ENCODE results near the gene ZNF354C.
"Not testable (repeated sequence)": the region's sequence is repeated elsewhere in the genome, so short reads cannot be mapped to it uniquely, and the experiment has no call there.

The ZNF354C gene

DNA sequence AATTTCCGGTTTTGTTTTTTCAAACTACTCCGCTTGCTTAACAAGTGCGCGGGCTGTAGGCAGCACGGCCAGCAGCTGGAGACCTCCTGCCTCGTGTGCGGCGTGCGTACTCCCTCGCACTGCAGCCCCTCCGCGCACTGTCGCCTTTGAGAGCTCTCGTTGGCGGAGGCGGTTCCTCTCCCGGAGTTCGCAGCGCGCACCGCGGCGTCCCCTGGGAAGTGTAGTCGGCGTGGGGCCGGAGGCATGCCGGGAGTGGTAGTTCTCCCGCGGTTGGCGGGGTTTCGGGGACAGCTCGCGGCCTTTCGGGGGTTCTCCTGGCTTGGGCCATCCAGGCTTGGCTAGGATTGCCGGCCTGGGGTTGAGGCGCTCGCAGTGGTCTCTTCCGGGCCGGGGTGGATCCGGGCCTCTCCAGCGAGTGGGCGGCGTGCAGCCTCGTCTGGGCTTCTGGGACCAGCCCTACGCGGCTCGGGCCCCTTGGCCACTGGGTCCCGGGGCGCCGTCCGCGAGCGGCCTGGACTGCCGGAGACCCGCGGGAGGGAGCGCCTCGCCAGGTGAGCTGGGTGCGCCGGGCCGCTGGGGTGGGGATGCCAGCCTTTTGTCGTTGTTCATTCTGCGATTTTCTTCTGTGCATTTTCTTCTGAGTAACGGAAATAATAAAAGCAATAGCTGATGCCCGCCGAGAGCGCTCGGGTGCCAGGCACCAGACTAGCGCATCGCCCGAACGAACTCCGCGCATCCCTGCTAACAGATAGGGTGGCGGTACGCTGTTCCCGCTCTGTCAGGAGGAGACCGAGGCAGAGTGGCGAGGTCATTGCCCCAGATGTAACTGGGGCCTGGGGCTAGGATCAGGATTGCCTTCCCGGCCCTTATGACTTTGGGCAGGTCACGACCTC is at the start of gene ZNF354C:
Gene ZNF354C (plus strand): TSS at position 258 of the 893 bp plus-strand sequence. CDS start 1,696 bp downstream, outside the sequence.
- DNase-seq (ENCODE audit: low spot score) = peak; percentile 91

DNA sequence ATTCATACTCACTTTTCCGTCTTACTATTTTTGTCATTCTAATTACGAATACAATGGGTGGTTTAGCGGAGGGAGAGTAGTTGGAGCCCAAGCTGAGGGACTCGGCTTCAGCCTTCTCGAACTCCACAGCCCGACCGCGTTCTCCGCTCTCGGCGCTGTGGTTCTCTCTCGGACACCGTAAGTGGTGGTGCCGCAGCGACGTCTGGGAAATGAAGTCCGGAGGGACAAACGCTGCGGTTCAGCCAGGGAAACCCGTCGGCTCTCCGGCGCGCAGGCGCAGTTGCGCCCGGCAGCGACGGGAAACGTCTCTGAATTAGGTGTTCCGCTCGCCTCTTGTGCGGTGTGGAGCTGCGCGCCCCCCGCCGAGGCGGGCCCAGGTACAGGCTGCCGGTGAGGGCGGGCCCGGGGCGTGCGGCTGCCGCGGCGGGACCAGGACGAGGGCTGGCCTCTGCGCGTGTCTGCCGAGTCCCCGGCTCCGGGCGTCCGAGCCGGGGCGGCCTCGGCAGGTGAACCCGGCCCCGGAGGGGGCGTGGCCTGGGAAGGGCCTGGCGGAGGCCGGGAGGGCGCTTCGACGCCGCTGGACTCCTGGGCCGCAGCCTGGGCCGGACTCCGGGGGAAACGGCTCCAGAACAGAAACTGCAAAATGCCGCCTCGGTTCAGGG is 36.5 kb upstream of the ZNF354C start, which contains the start of gene ZNF879:
Gene ZNF879 (plus strand): TSS at position 277 of the 662 bp plus-strand sequence. CDS start 1,201 bp downstream, outside the sequence.
- DNase-seq (ENCODE audit: low spot score) = peak; percentile 95

DNA sequence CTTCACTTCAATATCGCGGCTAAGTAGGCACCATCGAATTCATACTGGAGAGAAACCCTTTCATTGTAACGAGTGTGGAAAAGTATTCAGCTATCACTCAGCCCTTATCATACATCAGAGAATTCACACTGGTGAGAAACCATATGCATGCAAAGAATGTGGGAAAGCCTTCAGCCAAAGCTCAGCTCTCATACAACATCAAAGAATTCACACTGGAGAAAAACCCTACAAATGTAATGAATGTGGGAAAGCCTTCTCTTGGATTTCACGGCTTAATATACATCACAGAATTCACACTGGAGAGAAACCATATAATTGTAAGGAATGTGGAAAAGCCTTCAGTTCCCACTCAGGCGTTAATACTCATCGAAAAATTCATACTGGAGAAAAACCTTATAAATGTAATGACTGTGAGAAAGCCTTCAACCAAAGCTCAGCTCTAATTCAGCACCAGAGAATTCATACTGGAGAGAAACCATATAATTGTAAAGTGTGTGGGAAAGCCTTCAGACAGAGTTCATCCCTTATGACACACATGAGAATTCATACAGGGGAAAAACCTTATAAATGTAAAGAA is 27.1 kb upstream of the ZNF354C start:
- DNase-seq (ENCODE audit: low spot score) = no peak

DNA sequence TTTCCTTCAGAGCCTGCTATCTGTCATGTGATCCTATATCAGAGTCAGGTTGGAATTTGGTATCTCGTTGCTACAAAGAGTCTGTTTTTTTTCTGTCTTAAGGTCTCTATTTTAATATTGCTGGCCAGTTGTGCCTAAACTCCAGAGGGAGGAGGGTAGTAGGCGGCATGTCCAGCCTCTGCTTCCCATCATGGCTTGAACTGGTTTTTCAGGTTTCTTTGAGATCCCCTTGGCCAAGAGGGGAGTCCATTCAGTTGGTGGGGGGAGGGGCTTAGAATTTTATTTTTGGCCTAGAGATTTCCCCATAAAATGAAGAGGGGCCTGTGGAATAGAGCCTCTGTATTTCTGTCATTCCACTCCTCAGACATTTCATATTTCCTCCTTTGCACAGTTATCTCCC is 15.4 kb upstream of the ZNF354C start:
- no peak for DNase-seq (ENCODE audit: low spot score)

DNA sequence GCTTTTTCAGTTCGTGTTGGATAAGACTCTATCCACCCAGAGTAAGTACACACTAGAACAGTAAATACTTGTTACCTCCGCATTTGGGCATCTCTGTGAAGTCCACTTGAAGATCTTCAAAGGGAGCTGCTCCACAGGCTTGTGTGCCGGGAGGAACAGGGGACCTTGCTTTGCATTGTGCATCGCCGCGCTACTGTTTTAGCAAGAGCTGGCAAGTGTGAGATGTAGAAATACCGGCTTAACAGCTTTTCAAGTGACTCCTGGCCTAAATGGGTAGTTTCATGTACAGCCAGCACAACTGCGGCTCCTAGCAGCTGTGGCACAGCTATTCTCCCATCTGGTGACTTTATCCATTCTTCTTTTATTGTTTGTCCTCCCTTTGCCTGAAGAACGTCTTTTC is 8.4 kb upstream of the ZNF354C start:
- DNase-seq (ENCODE audit: low spot score) = no peak

DNA sequence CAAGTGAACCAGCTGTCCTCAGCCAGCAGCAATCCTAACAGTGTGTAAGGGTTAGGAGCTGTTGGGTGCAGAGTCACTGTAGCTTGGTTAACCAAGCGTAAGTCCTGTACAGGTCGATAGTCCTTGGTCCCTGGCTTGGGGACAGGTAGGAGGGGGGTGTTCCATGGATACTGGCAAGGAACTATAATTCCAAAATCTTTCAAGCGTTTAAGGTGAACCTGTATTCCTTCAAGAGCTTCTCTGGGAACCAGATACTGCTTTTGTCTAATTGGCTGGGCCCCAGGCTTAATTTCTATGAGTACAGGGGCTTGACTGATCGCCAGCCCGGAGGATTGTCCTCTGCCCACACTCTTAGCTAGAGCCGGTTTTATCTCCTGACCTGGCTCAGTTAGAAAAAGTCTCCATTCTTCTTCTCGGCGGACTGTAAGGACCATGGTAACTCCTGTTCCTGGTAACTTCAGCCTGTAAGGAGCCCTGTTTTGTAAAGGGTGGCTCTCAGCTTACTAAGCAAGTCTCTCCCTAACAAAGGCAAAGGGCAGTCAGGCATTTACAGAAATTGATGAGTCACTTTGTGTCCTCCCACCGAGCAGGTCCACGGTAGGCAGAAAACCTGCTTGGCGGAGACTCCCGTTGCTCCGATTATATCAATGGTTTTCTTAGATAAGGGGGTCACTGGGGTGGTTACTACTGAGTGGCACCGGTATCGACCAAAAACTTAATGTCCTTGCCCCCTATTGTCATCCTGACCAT is 6.0 kb upstream of the ZNF354C start:
- no peak for DNase-seq (ENCODE audit: low spot score)

DNA sequence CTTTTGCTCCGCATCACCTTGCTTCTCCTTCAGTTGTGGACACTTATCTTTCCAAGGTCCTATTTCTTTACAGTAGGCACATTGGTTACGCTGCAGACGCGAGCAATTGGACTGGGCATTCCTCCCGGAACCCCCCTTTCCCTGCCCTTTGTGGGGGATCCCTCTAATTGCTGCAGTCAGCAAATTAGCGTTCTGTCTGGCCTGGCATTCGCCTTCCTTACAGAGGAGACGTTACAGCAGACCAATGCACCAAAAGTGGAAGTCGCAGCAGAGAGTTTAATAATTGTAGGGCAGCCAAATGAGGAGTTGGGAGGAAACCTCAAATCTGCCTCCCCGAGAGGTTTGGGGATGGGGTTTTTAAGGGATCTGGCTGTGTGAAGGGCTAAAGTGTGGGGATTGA is 5.3 kb upstream of the ZNF354C start:
- no peak for DNase-seq (ENCODE audit: low spot score)

DNA sequence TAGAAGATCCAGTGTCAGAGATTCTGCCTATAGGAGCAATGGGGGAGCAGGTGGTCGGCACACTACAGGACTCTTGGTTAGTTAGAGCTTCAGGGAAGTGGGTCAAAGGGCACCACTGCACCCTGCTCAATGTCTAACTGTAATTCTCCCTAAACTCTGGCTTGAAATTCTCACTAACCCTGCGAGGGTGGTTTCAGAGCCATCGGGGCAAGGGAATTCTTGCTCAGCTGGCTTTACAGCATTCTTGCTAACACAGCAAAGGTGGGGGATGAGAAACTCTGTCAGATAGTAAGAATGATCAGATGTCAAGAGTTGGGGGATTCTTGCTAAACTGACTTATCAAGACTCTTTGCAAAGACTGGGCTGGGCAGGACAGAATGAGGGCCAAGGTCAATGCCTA is 4.7 kb upstream of the ZNF354C start:
- DNase-seq (ENCODE audit: low spot score) = no peak

DNA sequence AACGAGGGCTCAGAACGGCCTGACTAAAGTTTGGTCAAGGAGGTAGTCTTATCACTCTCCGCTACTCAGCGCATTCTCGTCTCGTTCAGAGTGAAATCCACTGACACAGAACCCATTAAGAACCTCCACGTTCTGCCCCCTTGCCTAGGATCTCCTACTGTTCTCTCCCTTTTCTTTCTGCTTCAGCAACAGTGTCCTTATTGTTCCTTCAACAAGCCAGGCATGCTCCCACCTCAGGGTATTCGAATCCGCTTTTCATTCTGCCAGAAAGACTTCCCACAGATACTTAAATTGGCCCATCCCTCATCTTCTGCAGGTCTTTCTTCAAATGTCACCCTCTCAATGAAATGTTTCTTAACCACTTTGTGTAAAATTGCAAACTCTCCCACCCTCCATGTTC is 4.3 kb upstream of the ZNF354C start:
- DNase-seq (ENCODE audit: low spot score) = no peak

DNA sequence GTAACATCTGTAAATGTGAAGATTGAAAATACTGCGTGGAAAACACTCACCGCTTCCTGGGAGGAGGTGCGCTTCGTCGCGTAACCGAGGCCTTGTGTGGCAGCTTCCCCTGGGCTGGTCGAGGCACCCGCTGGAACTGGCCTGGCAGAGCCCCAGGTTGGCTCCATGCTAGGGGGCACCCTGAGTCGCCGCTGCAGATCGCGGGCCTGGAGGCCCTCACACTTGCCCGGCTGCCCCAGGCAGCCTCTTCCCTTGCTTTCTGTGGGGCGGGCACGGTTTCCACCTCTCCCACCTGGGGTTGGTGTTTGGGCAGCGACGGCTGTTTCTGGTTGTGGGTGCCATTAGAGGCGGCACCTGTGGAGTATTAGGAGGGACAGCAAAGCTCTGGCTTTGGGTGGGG is 852 bp downstream of the ZNF354C start:
- no peak for DNase-seq (ENCODE audit: low spot score)

DNA sequence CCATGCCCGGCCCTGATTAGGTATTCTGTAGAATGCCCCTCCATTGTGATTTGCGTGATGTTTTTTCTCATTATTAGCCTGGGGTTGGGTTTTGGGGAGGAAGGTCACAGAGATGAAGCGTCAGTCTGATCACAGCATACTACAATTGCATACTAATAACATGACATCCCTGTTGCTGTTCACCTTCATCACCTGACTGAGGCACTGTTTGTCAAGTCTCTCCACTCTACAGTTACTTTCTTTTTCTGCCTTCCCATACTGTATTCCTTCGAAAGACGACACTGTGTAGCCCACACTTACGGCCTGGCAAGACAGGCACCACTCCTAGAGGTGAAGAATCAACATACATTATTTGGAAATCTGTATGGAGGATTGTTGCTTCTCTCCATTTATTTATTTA is 5.5 kb downstream of the ZNF354C start:
- no peak for DNase-seq (ENCODE audit: low spot score)

DNA sequence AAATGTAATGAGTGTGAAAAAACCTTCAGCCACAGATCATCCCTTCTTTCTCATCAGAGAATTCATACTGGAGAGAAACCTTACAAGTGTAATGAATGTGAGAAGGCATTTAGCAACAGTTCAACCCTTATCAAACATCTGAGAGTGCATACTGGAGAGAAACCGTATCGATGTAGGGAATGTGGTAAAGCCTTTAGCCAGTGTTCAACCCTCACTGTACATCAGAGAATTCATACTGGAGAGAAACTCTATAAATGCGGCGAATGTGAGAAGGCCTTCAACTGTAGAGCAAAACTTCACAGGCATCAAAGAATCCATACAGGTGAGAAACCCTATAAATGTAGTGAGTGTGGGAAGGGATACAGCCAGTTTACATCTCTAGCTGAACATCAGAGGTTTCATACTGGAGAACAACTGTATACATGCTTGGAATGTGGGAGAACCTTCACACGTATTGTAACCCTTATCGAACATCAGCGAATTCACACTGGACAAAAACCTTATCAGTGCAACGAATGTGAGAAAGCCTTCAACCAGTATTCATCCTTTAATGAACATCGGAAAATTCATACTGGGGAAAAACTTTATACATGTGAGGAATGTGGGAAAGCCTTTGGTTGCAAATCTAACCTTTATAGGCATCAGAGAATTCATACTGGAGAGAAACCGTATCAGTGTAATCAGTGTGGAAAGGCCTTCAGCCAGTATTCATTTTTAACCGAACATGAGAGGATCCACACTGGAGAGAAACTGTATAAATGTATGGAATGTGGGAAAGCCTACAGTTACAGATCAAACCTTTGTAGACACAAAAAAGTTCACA is 19.2 kb downstream of the ZNF354C start:
- DNase-seq (ENCODE audit: low spot score) = no peak

DNA sequence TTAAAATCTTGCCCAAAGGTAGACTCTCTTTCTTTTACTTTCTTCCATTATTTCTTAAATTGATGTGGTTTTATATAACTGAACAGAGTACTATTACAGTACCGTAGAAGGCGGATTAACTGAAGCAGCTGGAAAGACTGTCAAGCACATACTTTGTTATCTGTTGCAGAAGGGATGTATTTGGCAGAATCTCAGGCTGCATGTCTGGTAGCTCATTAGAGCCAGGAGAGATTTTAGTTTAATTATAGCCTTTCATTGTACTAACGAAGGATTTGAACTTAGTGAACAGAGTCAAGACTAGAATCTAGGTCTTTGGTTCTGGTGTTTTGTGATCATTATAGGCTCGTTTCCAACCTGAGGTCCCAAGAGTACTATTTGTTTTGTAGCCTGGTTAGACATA is 20.6 kb downstream of the ZNF354C start:
- no peak for DNase-seq (ENCODE audit: low spot score)

DNA sequence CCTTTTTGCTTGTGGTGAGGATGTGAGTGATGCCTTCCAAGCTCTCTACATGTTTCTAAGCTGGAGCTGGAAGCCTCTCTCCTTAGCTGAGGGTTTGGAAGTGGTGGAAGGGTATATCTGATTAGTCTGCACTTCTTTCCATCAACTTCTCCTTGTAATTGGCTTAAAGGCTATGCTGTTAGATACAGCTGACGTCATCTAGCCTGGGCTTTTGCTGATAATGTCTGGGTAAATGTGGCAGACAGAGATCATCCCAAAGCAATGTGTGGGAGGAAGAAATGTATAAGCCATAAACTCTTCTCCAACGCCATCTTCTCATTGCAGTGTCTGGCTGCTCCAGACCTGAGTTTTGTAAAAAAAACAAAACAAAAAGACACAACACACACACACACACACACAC is 29.3 kb downstream of the ZNF354C start:
- no peak for DNase-seq (ENCODE audit: low spot score)

DNA sequence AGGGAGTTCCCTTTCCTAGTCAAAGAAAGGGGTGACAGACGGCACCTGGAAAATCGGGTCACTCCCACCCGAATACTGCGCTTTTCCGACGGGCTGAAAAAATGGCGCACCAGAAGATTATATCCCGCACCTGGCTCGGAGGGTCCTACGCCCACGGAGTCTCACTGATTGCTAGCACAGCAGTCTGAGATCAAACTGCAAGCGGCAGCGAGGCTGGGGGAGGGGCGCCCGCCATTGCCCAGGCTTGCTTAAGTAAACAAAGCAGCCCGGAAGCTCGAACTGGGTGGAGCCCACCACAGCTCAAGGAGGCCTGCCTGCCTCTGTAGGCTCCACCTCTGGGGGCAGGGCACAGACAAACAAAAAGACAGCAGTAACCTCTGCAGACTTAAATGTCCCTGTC is 41.1 kb downstream of the ZNF354C start:
- not testable (repeated sequence) for DNase-seq (ENCODE audit: low spot score)

DNA sequence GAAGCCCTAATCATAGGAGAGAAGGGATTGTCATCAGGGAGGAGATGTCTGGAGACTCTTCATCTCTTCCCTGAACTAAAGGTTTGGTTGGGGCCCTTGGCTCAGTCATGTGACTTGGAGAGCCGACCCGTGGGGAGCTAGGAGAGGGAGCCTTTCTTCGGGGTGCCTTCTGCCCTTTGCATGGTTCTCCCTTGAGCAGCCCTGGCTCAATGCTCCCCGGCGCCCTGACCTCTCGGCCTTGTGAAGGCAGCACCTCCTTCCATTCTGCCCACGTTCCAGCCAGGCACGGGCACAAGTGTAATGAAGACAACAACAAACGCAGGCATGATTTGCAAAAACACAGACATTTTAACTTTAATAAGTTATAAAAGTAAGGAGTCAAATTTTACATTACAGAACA is 50.4 kb downstream of the ZNF354C start:
- DNase-seq (ENCODE audit: low spot score) = no peak

DNA sequence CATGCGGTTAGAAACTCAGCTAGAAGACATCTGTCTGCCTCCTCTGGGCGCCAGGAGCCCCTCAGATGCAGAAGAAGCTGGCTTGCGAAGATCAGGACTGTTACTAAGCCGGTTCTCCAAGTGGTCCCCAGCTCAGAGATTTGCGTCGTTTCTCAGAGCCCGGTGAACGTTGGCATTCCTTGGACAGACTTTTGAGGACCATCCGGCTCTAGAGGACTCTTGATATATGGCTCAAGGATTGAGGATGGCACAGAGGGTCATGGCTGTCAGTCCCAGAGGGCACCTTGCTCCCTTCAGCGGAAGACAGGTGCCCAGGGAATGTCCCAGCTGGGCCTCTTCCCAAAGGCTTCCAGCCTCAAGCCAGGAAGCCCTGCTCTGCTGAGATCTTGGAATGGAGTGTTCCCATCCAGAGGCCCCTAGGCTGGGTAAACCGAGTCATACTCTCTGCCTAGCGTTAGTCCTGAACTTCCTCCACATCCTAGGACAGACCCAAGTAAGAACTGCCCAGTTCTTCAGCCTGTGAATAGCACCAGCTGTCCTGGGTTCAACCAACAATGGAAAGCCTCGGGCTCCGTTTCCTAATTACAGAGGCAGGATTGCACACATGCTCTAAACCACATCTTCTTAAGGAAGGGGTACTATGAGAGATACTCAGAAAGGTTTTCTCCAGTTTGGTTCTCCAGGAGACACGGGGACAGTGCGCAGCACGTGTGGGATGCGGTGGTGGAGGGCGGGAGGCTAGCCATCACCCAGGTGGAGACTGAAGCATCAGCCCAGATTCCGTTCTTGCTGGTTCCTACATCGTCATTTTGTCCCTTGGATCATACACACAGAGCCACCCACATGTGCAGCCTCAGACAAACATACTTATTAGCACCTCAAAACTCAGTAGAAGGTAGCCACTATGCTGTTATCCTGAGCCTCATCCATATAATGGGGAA is 51.4 kb downstream of the ZNF354C start:
- DNase-seq (ENCODE audit: low spot score) = no peak

DNA sequence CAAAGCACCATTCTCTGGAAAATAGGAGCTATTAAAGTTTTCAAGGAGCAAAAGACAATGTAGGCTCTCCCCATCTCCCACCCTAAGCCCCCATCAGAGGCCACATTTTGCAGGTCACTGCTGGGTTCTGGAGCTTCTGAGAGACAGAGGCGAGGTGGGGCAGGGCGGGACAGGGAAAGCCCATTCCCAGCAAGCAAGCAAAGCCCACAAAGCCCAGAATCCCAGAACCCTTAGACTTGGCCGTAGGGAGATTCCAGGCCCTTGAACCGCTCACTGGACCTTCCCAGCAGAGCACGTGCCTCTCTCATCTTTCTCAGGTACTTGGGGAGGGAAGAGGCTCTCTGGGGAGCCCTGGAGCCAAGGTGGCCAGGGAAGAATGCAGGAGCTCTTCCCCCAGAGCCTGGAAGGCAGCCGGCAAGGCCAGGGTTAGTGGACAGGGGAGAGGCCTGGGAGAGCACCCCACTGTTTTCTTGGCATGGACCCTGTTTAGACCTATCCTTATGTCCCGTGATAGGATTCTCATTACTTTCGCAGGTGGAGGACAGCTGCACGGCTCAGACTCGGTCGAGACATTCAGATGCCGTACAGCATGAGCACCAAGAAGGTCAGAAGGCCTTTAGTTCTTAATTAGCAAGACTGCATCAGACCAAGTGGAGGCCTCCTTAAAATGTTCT is 52.4 kb downstream of the ZNF354C start:
- no peak for DNase-seq (ENCODE audit: low spot score)

DNA sequence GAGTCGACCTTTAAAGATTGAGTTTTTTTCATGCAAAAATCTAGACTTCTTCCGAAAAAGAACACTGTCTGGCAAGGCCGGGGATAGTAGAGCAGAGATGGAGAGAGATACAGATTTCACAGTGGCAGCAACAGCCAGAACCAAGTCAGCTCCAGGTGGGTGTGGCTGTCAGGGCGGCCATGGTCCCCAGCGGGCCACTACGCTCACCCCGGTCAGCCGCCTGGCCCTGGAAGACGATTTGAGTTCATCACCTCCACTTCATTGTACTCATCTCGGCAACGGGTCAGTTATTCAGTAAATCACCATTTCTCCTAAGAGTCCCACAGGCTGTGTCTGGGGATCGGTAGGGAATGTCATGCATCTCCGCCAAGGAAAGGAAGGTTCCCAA is 53.0 kb downstream of the ZNF354C start:
- DNase-seq (ENCODE audit: low spot score) = no peak

Measured in Ammon's horn (tissue), 1 donor.